Measurements from ENCODE around the gene UBQLN1.
"Not testable (repeated sequence)": the region's sequence is repeated elsewhere in the genome, so short reads cannot be mapped to it uniquely, and the experiment has no call there.

The UBQLN1 gene

DNA sequence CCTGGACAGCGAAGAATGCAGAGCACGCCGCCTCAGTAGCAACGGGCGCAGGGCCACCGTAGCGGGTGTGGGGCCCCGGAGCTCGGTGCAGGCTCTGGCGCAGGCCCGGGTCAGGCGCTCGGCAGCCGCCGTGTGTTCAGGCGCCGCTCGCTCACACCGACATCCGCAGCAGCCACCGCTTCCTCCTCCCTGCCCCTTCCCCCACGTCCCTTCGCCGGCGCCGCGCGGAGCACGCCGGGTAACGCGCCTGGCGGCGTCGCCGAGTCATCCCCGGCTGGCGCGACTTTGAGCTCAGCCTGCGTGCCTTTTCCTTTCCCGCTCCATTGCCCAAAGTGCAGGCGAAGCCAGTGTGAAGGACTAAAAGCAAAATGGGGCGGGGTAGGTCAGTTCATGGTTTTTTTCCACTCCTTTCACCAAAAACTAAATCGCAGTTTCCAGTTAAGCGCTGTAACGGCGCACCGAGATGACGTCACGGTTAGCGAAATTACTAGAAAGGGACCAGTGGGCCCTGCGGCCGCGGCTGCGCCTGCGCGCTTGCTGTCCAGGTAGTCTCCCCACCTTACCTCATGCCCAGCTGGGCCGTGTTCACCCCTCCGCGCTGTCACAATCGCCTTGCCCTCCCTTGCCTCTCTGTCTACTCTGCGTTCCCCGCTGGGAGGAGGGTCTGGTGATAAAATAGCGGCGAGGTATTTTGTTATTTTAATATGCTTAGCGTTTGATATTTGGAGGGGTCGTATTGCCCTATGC lies at the start of gene UBQLN1:
UBQLN1 (minus strand) TSS at position 191 of the 747 bp plus-strand sequence. CDS start 279 bp downstream, outside the sequence.
- peak; percentile 88 for DNase-seq

DNA sequence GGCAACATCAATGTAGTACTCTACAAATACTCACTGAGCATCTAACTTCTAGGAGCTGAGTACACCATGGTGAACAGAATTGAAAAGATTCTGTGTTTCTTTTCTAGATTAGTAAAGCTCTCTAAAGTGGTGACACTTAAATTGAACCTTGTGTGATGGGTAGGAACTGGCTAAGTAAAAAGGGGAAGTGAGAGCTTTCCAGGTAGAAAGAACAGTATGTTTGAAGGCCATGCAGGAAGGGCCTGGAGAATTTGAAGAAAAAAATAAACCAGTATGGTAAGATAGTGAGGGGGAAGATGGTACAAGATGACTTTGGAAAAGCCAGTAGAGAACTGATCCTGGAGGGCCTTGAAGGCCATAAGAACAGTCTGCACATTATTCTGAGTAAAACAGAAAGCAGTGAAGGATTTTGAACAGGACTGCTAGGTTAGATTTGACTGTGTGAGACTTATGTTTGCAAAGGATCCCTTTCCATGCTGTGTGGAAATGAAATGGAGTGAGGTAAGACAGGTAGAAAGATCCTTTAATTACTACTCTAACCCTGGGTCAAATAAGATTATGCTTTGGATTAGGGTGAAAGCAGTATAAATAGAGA lies 46.7 kb upstream of the UBQLN1 start:
- DNase-seq, result no peak

DNA sequence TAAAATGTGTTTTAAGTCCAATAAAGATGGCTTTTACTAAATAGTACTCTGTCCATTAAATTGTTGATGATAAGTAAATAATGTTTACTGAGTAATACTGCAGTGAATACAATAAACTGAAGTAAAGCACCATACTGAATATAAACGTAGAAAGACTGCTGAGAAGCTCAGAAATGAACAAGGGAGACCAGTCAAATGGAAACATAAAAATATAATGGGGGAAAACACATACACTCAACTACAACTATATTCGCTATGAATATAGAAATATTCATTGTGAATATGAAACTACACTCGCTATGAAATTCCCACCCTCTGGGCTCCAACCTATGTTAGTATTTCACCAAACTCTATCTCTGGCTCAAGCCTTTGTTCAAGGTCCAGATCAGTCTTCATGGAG lies 41.9 kb upstream of the UBQLN1 start:
- DNase-seq, result no peak

DNA sequence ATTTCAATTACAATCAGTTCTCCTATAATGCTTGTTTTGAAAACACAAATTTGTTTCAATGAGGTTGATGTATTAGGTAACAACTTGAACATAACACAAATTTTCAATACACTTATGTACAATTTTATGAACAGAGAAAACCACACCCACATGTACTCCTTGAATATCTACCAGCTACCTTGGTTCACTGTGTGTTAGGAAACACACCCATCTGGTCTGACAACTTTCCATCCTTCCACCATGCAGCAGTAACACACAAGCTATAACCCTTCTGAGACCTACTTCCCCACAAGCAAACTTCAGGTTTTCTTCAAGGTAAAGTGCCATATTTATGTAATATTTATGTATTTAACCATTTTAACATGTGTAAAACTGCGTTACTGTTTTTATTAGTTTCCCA lies 36.4 kb upstream of the UBQLN1 start:
- DNase-seq, result no peak

DNA sequence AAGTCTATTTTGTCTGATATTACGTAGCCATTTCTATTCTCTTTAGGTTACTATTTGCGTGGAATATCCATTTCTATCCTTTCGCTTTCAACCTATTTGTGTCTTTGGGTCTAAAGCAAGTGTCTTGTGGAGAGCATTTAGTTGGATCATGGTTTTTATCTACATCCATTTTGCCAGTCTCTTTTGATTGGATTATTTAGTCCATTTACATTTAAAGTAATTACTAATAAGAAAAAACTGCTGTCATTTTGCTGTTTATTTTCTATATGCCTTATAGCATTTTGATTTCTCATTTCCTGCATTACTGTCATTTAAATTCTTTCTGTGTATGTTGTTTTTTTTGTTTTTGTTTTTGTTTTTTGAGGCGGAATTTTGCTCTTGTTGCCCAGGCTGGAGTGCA lies 26.0 kb upstream of the UBQLN1 start:
- DNase-seq, result no peak

DNA sequence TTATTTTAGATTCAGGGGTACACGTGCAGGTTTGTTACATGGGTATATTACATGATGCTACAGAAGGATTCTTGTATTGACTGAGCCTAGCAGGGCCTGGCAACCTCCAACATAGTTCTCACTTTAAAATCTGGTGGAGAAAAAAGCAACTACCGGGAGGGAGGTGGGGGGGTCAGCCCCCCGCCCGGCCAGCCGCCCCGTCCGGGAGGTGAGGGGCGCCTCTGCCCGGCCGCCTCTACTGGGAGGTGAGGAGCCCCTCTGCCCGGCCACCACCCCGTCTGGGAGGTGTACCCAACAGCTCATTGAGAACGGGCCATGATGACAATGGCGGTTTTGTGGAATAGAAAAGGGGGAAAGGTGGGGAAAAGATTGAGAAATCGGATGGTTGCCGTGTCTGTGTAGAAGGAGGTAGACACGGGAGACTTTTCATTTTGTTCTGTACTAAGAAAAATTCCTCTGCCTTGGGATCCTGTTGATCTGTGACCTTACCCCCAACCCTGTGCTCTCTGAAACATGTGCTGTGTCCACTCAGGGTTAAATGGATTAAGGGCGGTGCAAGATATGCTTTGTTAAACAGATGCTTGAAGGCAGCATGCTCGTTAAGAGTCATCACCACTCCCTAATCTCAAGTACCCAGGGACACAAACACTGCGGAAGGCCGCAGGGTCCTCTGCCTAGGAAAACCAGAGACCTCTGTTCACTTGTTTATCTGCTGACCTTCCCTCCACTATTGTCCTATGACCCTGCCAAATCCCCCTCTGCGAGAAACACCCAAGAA lies 21.0 kb upstream of the UBQLN1 start:
- DNase-seq, result not testable (repeated sequence)

DNA sequence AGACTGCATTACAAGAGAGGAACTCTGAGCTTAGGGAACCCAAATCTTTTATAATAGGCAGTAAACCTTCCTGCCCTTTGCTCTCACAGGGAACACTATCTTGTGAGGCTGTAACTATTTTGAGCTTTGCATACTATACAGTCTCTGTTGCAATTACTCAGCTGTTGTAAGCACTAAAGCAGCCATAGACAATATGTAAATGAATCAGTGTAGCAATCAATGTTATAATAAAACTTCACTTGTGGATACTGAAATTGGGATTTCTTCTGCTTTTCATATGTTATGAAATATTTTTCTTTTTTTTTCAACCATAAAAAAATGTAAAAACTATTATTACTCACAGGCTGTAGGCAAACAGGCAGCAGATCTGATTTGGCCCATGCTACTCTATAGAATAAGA lies 16.7 kb upstream of the UBQLN1 start:
- DNase-seq, result no peak

DNA sequence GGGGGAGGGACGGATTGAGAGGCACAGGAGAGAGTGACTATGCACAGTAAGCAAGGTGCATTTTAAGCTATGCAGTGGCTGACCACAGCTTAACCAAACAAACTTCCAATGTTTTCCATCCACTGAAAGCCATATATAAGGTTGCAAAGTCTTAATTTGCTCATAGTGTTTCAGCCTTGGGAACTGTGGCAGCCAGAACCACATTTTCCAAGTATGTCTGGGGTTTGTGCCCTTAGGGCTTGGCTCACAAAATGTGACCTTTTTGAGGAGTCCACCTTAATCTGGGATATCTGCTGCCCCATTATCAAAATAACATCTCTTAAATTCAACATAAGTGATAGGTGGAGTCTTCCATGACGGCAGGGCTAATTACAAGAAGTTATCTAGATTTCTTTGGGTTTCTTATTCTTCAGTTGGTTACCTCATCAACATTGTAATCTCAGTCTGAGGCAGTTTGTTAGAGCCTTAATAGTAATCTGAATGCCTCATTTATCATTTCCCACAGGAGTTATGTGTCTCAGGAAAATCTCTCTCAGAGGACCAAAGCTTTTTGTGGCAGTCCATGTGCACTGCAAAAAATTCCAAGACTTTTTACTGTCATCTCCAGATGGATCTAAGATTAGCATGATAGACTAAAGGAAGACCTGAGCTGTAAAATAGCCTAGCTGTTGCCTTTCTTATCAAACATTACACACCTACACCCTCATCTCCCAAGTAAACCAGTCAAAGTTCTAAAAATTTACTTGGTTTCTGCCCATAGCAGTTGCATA lies 15.2 kb upstream of the UBQLN1 start:
- DNase-seq, result no peak

DNA sequence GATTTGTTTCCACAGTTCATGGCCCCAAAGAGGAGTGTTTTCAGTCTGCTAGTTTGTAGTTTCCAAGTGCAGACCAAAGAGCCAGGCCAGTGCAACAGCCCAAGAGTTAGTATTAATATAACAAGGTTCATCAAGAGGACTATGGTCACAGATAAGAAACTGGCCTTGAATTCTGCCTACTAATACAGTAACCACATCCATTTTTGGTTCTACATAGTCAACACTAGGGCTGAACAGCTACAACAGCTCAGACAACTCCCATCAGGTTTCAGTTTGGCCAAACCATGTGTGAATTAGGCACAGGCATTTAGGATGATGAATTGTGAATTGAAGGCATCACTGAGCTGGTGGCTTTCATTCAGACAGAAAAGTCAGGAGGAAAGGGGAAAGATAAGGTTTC lies 13.8 kb upstream of the UBQLN1 start:
- DNase-seq, result no peak

DNA sequence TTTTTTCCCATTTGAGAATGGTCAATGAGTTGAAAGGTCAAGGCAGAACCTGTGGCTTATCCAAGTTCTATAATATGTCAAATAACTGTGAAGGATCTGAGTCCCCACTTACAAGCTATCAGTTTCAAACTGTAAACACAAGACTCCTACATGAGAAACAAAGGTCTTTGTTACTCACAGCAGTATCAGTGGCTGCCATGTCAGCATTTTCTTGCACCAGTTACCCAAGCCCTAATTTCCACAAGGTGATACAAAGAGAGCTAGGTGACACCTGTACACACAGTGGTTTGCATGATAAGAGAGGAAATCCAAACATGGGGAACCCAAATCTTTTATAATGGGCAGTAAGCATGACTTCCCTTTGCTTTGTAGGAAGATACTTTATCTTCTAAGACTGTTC lies 8.0 kb upstream of the UBQLN1 start:
- no peak for DNase-seq

DNA sequence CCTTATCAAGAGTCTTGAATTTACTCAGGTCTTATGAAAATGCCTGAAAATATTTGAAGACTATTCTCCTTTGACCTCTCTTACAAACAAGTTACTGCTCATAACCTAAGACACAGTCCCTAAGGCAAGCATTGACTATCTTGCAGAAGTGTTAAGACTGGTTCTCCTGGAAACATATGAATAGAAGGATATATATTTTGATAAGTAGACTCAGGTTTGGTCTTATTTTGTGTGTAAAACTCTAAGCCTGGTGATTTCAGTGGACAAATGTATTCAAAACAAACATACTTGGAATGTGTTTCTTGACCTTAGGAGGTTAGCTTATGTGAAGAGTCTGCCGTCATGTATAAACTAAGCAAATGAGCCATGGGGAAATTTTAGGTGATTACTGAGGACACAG lies 7.5 kb upstream of the UBQLN1 start:
- no peak for DNase-seq

DNA sequence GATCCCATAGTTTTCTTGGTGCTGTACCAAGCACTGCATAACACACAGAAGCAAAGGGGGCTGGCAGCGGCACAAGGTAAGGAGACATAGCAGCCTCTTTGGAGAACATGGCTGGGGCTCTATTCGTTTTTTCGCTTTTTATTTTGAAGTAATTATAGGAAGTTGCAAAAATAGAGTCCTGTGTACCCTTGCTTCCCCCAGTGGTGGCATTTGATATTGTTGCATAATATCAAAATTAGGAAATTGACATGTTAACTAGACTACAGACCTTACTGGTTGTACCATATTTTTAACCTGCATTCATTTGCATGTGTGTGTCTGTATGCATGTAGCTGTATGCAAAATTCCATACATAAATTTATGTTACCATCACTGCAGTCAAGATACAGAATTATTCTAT lies 6.6 kb upstream of the UBQLN1 start:
- DNase-seq, result no peak

DNA sequence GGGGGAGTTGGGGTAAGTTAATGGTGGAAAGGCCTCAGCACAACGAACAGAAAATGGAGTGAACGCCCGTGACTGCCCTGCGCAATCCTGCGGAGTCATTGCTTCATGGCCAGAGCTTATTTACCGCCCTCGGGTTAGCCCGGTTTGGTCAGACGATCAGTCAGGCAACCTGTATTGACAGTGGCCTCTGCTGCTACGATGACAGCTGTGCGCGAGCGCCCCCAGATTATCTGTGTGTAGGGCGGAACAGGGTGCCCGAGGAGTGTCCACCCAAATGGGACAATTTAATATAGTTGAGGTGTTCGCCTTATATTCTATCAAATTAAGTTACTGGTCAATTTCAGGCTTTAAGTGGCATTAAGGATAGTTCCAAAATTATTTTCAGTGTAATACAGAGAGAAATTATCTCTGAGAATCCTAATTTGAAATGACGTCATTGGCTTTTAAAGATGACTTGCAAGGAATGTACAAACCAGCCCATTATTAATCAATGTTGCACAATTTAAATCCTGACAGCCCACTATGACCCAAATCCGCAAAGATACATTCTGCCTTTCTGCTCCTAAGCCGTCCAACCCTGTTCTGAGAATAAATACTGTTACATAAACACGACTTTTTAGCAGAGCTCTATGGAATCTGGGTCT lies 879 bp upstream of the UBQLN1 start:
- DNase-seq, result peak; percentile 18

DNA sequence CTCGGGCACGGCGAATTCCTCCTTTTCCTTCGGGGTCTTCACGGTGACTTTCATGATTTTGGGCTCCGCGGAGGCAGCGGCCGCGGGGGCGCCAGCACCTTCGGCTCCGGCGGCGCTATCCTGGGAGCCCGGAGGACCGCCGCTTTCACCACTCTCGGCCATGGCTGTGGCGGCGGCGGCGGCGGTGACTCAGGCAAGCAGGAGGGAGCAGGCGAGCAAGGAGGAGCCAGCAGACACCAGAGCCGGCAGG lies 315 bp downstream of the UBQLN1 start:
- DNase-seq, result peak; percentile 30

DNA sequence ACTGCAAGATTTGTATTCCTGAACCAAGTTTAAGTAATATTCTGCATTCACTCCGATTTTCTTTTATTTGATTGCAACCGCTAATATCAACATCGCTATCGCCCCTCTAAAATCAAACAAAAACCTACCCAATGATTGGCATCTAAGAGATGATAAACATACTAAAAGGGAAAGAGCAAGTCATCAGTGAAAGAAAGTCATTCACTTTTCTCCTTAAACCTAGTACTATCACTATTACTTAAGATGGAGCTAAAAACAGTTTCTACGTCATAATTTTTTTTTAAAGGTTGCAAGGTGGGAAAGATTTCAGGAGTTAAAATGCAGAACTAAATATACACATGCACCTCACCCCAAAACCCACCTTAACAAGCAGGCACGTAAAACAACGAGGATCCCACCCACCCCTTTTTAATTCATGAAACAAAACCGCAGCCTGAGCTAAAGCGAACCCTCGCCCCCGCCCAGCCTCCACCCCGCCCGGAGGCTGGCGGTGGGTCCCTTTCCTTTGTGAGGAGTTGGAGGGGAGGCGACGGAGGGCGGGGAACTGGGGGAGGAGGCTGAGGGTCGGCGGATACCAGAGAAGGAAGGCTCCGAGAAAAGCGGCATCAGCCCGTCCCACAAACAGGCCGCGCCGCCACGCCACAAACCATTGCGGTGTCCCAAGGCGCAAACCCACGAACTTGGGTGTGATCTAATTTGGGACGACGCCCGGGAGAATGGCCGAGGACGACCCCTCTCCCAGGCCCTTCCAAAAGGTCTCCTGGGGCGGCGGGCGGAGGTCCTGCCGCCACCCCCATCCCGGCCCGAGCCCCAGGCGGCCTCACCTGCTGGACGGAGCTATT lies 861 bp downstream of the UBQLN1 start:
- DNase-seq, result peak; percentile 24

DNA sequence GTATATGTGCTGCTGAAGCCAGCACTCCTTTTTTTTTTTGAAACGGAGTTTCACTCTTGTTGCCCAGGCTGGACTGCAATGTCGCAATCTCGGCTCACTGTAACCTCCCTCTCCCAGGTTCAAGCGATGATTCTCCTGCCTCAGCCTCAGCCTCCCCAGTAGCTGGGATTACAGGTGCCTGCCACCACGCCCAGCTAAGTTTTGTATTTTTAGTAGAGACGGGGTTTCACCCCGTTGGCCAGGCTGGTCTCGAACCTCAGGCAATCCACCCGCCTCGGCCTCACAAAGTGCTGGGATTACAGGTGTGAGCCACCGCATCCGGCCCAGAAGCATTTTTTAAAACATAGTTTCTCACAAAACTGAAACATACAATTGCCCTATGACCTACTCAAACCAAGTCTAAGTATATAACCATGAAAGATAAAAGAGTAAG lies 2.5 kb downstream of the UBQLN1 start:
- DNase-seq, result not testable (repeated sequence)

DNA sequence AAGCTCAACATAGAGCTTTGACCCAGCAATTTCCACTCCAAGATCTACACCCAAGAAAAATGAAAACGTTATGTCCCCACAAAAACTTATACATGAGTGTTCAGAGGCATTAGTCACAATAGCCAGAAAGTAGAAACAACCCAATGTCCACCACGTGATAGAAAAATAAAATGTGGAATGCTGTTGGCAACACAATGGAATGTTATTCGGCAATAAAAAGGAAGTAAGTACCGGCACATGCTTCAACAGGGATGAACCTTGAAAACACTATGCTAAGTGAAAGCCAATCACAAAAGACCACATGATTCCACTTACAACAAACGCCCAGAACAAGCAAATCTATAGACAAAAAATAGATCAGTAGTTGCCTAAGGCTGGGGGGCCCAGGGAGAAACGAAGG lies 6.0 kb downstream of the UBQLN1 start:
- DNase-seq, result no peak

DNA sequence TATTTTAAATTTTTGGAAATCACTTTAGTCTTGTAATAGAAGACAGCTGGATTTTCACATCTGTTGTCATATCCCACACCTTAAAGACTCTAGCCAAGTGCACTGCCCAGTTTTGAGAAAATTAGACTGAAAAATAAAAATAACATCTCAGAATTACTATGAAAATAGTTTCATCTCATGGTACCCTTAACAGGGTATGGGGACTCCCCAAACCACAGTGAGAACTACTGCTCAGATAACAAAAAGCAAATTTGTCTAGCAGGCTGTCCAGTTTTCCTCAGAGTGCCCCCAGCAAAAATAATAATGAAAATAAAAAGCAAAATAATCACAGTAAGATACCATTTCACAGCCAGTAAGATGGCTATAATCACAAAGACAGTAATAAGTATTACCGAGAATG lies 6.5 kb downstream of the UBQLN1 start:
- no peak for DNase-seq

DNA sequence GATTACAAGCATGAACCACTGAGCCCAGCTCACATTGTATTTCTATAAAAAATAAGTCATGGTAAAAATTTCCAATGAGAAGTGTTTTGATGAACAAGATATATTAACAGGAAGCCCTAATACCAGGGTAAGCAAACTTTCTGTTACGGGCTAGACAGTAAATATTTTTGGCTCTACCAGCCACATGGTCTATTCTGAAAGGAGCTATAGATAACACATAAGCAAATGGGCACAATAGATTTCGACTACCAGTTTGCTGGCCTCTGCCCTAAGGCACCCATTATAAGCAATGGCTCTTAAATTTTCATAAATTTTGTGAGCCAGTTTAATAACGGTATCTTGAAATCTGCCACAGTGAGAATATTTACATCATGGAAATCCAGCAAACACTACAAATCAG lies 8.1 kb downstream of the UBQLN1 start:
- no peak for DNase-seq

DNA sequence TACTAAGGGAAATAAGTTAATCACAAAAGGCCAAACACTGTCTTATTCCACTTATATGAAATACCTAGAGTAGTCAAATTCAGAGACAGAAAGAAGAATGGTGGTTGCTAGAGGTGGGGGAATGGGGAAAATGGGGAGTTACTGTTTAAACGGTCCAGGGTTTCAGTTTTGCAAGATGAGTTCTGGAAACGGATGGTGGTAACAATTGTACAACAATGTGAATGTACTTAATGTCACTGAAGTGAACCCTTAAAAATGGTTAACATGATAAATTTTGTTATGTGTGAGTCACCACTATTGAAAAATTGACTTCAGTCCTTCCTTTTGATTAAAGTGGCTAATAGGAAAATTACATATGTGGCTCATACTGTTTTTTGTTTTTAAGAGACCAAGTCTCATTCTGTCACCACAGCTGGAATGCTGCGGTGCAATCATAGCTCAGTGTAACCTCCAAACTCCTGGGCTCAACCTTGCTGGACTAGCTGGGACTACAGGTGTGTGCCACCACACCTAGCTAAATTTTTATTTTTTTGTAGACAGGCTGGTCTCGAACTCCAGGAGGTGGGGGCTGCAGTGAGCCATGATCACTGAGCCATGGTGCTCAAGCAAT lies 8.7 kb downstream of the UBQLN1 start:
- DNase-seq, result no peak

DNA sequence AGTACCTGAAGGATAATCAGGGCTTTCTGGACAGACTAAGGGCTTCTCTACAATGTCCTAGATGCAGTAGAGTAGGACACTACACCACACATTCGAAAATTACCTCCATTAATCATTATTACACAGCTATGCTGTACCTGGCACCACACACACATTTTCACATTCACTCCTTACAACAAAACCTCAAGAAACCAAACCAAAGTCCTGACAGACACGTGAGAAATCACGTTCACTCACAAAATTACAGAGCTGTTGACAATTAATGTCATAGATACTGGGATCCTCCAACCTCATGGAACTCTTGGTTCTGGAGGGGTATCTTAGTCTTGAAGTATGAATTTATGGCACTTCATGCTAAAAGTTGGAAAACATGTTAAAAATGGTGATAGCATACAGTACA lies 16.3 kb downstream of the UBQLN1 start:
- no peak for DNase-seq

DNA sequence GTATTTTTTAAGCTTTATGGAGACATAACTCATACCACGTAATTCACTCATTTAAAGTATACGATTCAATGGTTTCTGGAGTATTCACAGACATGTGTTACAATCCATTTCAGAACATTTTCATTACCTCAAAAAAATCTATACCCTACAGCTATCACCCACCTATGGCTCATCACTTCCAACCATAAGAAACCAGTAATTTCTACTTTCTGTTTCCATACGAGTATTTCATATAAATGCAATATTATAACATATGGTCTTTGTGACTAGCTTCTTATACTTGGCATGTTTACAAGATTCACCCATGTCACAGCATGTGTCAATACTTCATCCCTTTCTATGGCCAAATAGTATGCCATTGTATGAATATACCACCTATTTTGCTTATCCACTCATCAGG lies 18.8 kb downstream of the UBQLN1 start:
- DNase-seq, result no peak

Measured in NCI-H1105 (cell line).